ENCODE results near the gene DUOXA2.

DNA sequence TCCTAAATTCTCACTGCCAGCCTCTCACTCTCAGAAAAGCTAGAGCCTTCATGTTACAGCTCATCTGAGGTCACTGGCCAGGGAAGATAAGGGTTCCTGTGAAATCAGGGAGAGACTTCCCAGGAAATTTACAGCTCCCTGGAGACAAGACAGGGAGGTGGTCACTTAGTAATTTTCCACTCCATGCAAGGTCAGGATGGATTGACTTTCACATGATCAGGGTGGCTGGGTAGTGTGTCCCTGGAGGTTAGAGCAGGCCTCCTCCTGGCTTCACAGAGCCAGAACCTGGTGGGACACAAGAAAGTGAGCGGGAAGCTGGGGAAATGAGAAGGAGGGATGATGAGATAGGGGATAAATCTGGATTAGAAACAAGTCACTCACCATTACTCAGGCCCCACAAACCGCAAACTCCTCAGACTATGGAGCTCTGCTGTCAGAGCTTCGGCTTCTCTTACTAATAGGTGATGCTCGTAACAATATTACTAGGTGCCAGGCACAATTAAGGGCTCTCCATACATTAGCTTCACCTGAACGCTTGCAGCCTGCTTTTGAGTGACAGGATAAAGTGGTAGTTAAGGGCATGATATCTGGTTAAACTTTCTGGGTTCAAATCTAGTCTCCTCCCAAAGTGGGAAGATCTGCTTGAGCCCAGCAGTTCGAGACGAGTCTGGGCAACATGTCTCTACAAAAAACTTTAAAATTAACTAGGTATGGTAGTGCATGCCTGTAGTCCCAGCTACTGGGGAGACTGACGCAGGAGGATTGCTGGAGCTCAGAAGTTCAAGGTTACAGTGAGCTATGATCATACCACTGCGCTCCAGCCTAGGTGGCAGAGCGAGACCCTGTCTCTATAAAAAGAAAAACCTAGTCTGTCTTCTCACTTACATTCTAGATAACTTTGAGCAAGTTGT, 25.1 kb upstream of the DUOXA2 start:
- TF ChIP-seq EZH2 (IDR thresholded peaks at IDR 0.05; ENCODE audit: insufficient read depth, poor library complexity, severe bottlenecking) (no peak), EZH2phosphoT487 (IDR thresholded peaks at IDR 0.05; ENCODE audit: insufficient read depth, low read depth) (no peak)

Data from GM23248 (cell line).